H1 (cell line): ENCODE results near the gene VIPR2. TPM values are rescaled to one million over a fixed set of nuclear protein-coding genes. Genes with fewer than 3 reads are reported as not detected.
"Not testable (repeated sequence)": the region's sequence is repeated elsewhere in the genome, so short reads cannot be mapped to it uniquely, and the experiment has no call there.

Experiments used
- CTCF ChIA-PET: fragments of 300-600 bp; sonication (Branson Sonifier 250); formaldehyde crosslinking; loops from one replicate; lab custom pipeline; 2021; ENCODE audit not compliant: partially characterized antibody; lab: Charles Lee
- POLR2A ChIA-PET: fragments of 300-600 bp; sonication (Branson Sonifier 250); formaldehyde crosslinking; loops from one replicate; lab custom pipeline; 2021; ENCODE audit warnings: inconsistent platforms; ENCODE audit not compliant: partially characterized antibody; lab: Charles Lee
- DNase-seq, 2 experiments: peaks; one replicate each; pipeline versions ENCODE4 v3.0.0 to v3.0.0-alpha.2; 2010 to 2022; ENCODE audit warnings: low spot score in 2 of 2, low read depth in 1 of 2, mixed read lengths in 1 of 2
- FAIRE-seq: peaks from 2 replicates; lab custom pipeline; 2011; peaks lifted over from hg19 to GRCh38; lab: Jason Lieb, UNC
- H2AFZ ChIP-seq: 2 replicates; pipeline ENCODE4 v1.8.1; 2012; ENCODE audit warnings: low read length, inconsistent platforms
- H2AK5ac ChIP-seq: 2 replicates; pipeline ENCODE4 v1.6.1; 2013; ENCODE audit warnings: low read depth, low read length
- H2BK120ac ChIP-seq: replicated peaks from 2 replicates; pipeline ENCODE3; 2013; ENCODE audit warnings: low read depth, low read length, inconsistent platforms
- H2BK12ac ChIP-seq: 2 replicates; pipeline ENCODE4 v1.6.1; 2013; ENCODE audit warnings: low read depth, low read length
- H2BK15ac ChIP-seq: 2 replicates; pipeline ENCODE4 v1.6.1; 2013; ENCODE audit warnings: low read length
- H2BK20ac ChIP-seq: 2 replicates; pipeline ENCODE4 v1.6.1; 2013; ENCODE audit warnings: low read length
- H2BK5ac ChIP-seq: 2 replicates; pipeline ENCODE4 v1.6.1; 2013; ENCODE audit warnings: low read depth, low read length
- H3K14ac ChIP-seq: 2 replicates; pipeline ENCODE4 v1.6.1; 2013; ENCODE audit warnings: inconsistent platforms; ENCODE audit not compliant: insufficient read length
- H3K18ac ChIP-seq: 2 replicates; pipeline ENCODE4 v1.6.1; 2013; ENCODE audit warnings: low read length; ENCODE audit errors: extremely low read depth
- H3K23ac ChIP-seq: 2 replicates; pipeline ENCODE4 v1.6.1; 2013; ENCODE audit warnings: inconsistent platforms; ENCODE audit not compliant: insufficient read length
- H3K23me2 ChIP-seq: 2 replicates; pipeline ENCODE4 v1.6.1; 2013; ENCODE audit warnings: low read depth, low read length
- H3K27ac ChIP-seq: 2 replicates; pipeline ENCODE4 v1.6.1; 2011; ENCODE audit warnings: low read depth, low read length, inconsistent platforms
- H3K27me3 ChIP-seq, 4 experiments: replicated peaks in 1 of 4; 1 replicate in 1 of 4; 2 replicates in 3 of 4; pipeline versions ENCODE4 v1.6.1 to v1.8.1; 2011 to 2013; ENCODE audit warnings: low read length in 3 of 4, mild to moderate bottlenecking in 3 of 4, inconsistent platforms in 2 of 4, mixed read lengths in 2 of 4, moderate library complexity in 1 of 4; ENCODE audit not compliant: control insufficient read depth in 3 of 4, insufficient read depth in 3 of 4; ENCODE audit errors: extremely low read depth in 1 of 4
- H3K36me3 ChIP-seq, 4 experiments: 2 replicates each; pipeline versions ENCODE4 v1.6.1 to v1.8.1; 2011 to 2013; ENCODE audit warnings: mild to moderate bottlenecking in 4 of 4, low read length in 3 of 4, moderate library complexity in 2 of 4, control low read depth in 1 of 4, inconsistent platforms in 1 of 4; ENCODE audit not compliant: insufficient read depth in 4 of 4, control insufficient read depth in 2 of 4
- H3K4ac ChIP-seq: replicated peaks from 2 replicates; pipeline ENCODE3; 2013; ENCODE audit warnings: low read length, low read depth, mixed read lengths, inconsistent platforms; ENCODE audit not compliant: insufficient read length
- H3K4me1 ChIP-seq, 4 experiments: replicated peaks in 1 of 4; 1 replicate in 1 of 4; 2 replicates in 3 of 4; pipeline versions ENCODE4 v1.6.1 to v1.8.1; 2011 to 2013; ENCODE audit warnings: low read length in 3 of 4, inconsistent platforms in 2 of 4, mixed read lengths in 1 of 4; ENCODE audit not compliant: insufficient read depth in 4 of 4, control insufficient read depth in 3 of 4
- H3K4me2 ChIP-seq, 2 experiments: 2 replicates each; pipeline versions ENCODE4 v1.6.1 to v1.8.1; 2011 to 2013; ENCODE audit warnings: low read depth in 2 of 2, low read length in 2 of 2, control low read depth in 1 of 2, inconsistent platforms in 1 of 2, mild to moderate bottlenecking in 1 of 2; ENCODE audit not compliant: insufficient read depth in 1 of 2
- H3K4me3 ChIP-seq, 4 experiments: fragments of 200-600, 300-600 bp in 1 of 4; sonication (generic), shearing (Covaris generic), sonication (Bioruptor Twin) in 1 of 4; 2 replicates each; pipeline versions ENCODE4 v1.5.1 to v1.8.1; 2011 to 2016; ENCODE audit warnings: low read length in 4 of 4, low read depth in 3 of 4, control low read depth in 2 of 4, inconsistent platforms in 2 of 4, mild to moderate bottlenecking in 2 of 4, mixed read lengths in 1 of 4, moderate library complexity in 1 of 4; ENCODE audit not compliant: insufficient read depth in 2 of 4; ENCODE audit errors: extremely low read depth in 1 of 4
- H3K56ac ChIP-seq: replicated peaks from 2 replicates; pipeline ENCODE3; 2013; ENCODE audit warnings: low read depth, mild to moderate bottlenecking, mixed read lengths, low read length, inconsistent platforms; ENCODE audit not compliant: insufficient read length
- H3K79me1 ChIP-seq: 2 replicates; pipeline ENCODE4 v1.6.1; 2013; ENCODE audit warnings: low read depth, low read length, control low read depth
- H3K79me2 ChIP-seq, 2 experiments: 2 replicates each; pipeline versions ENCODE4 v1.6.1 to v1.8.1; 2012 to 2013; ENCODE audit warnings: low read length in 2 of 2, mild to moderate bottlenecking in 2 of 2, inconsistent platforms in 1 of 2; ENCODE audit not compliant: insufficient read depth in 2 of 2, control insufficient read depth in 1 of 2
- H3K9ac ChIP-seq, 4 experiments: replicated peaks in 1 of 4; 1 replicate in 1 of 4; 2 replicates in 3 of 4; pipeline versions ENCODE4 v1.6.1 to v1.8.1; 2011 to 2013; ENCODE audit warnings: low read depth in 3 of 4, low read length in 3 of 4, control low read depth in 2 of 4, mild to moderate bottlenecking in 2 of 4, moderate library complexity in 2 of 4, inconsistent platforms in 1 of 4; ENCODE audit errors: extremely low read depth in 1 of 4
- H3K9me3 ChIP-seq, 2 experiments: 2 replicates each; pipeline versions ENCODE4 v1.6.1 to v1.8.1; 2012 to 2013; ENCODE audit warnings: mild to moderate bottlenecking in 2 of 2, moderate library complexity in 2 of 2, control low read depth in 1 of 2, inconsistent platforms in 1 of 2, low read depth in 1 of 2, low read length in 1 of 2, mixed read lengths in 1 of 2; ENCODE audit not compliant: insufficient read depth in 2 of 2
- H4K20me1 ChIP-seq, 2 experiments: replicated peaks in 1 of 2; 2 replicates each; pipeline versions ENCODE3 to v1.8.1; 2011 to 2013; ENCODE audit warnings: inconsistent platforms in 2 of 2, low read length in 2 of 2, mild to moderate bottlenecking in 1 of 2; ENCODE audit not compliant: insufficient read depth in 2 of 2, control insufficient read depth in 1 of 2
- H4K5ac ChIP-seq: 2 replicates; pipeline ENCODE4 v1.6.1; 2013; ENCODE audit warnings: low read length, low read depth, mixed read lengths, inconsistent platforms; ENCODE audit not compliant: insufficient read length
- H4K8ac ChIP-seq: 2 replicates; pipeline ENCODE4 v1.8.0; 2013; ENCODE audit warnings: mild to moderate bottlenecking, moderate library complexity, low read length, inconsistent platforms; ENCODE audit not compliant: insufficient read depth; ENCODE audit errors: extremely low read depth
- H4K91ac ChIP-seq: replicated peaks from 2 replicates; pipeline ENCODE3; 2013; ENCODE audit warnings: low read length, mixed read lengths, inconsistent platforms; ENCODE audit not compliant: insufficient read length
- WGBS, 2 experiments: shearing (Covaris generic) in 1 of 2; methylation state at CpG; one replicate each; pipeline versions ENCODE4 v1.1.6 to v1.1.7; 2013 to 2015; ENCODE audit warnings: low lambda C conversion rate in 2 of 2, mixed read lengths in 2 of 2, inconsistent platforms in 1 of 2, low coverage in 1 of 2, missing lambda C conversion rate in 1 of 2; ENCODE audit not compliant: insufficient replicate concordance in 2 of 2, insufficient coverage in 1 of 2, insufficient read length in 1 of 2; ENCODE audit errors: extremely low coverage in 1 of 2, missing lambda C conversion rate in 1 of 2; 5-methylcytosine and 5-hydroxymethylcytosine counted together
- polyA plus RNA-seq, 7 experiments: library from polyadenylated mRNA; depleted of rRNA in 3 of 7; stranded (reverse) in 5 of 7; unstranded in 2 of 7; fragments of >200 nt in 5 of 7; fragments of 200-250 nt in 2 of 7; gene quantifications; 1 replicate in 5 of 7; 2 replicates in 1 of 7; 4 replicates in 1 of 7; pipeline versions ENCODE4 v1.2.1 to v1.2.3, GENCODE V29; 2011 to 2013; ENCODE audit warnings: missing spikeins in 2 of 7, mixed read lengths in 2 of 7
- total RNA-seq: library from RNA; stranded (reverse); fragmentation: NEBNext Ultra II Directional; extraction: Animal tissue kit (Norgen Biotek cat#: 25700); gene quantifications from 2 replicates; pipeline ENCODE4 v1.2.1, GENCODE V29; 2021

The VIPR2 gene
- total and polyA plus RNA-seq, 2 of the 8 experiments (the other 6 are each of a cell fraction or from before 2014, with no cell fraction given): 2.4 to 6.3 TPM

GRCh38 chr7:159175100-159175499 lies 30.4 kb upstream of the VIPR2 start:
- H4K91ac ChIP-seq, CTCF ChIA-PET, H2BK5ac ChIP-seq, H3K23me2 ChIP-seq, H3K9ac ChIP-seq, H3K4me1 ChIP-seq, H4K8ac ChIP-seq, H3K56ac ChIP-seq, H3K23ac ChIP-seq, DNase-seq, POLR2A ChIA-PET, H2BK20ac ChIP-seq, H3K27me3 ChIP-seq, FAIRE-seq, H3K14ac ChIP-seq, H4K20me1 ChIP-seq, H3K79me1 ChIP-seq, H3K18ac ChIP-seq, H2AFZ ChIP-seq, H4K5ac ChIP-seq, H3K36me3 ChIP-seq, H3K79me2 ChIP-seq, H3K4ac ChIP-seq, H2BK120ac ChIP-seq, H3K4me2 ChIP-seq, H3K4me3 ChIP-seq, H2AK5ac ChIP-seq, H2BK15ac ChIP-seq, H2BK12ac ChIP-seq, H3K27ac ChIP-seq: not testable (repeated sequence)
- WGBS, 2 experiments: 74% methylated on average over 4 of the region's 6 CpGs; no CpG with 5 or more reads in 1 of the 2 experiments
- peaks cover 34 to 57% of the 10 kb centered on the region in 2 experiments for H3K9me3 ChIP-seq
